ENCODE data around the gene KDM2A. TPM values are rescaled to one million over a fixed set of nuclear protein-coding genes. Genes with fewer than 3 reads are reported as not detected.

The KDM2A gene
- total RNA-seq, 1 experiment from 2014 or later, result 121 TPM

DNA sequence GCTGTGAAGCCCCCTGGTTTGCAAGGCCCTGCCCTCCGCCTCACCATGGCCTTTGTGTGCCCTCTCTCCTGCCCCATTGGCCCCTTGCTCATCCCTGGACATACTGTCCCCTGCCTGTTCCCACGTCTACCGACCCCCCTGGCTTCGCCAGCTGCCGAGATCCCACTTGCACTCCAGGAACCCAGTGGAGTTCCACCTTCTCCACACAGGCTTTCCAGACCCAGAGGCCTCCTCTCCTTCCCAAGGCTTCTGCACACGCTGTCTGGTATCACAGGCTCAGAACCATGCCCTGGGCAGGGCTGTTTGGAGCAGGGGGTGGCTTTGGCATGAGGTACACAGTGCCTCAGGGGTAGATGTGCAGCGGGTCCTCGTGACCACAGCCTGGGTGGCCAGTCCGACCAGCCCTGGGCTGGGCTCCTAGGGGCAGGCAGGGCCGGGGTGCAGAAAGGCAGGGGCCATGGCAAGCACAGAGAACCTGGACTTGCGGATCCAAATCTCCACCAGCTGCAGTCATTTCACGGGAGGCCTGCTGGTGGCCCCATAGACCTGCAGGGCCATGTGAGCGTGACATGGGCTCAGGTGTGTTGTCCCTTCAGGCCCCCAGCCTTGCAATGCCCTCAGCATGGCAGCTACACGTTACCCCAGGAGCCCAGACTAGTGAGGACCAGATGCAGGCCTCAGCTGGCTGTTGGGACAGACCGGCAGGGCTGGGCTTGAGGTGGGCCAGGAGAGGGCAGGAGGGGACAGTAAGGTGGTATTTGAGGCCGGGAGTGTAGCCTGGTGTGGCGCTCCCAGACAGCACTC lies 156.7 kb downstream of the KDM2A start:
- TF ChIP-seq EZH2 (IDR thresholded peaks at IDR 0.05; ENCODE audit: borderline replicate concordance, low read depth, low read length, poor library complexity, severe bottlenecking), result no peak
- TF ChIP-seq, protein P1, sequence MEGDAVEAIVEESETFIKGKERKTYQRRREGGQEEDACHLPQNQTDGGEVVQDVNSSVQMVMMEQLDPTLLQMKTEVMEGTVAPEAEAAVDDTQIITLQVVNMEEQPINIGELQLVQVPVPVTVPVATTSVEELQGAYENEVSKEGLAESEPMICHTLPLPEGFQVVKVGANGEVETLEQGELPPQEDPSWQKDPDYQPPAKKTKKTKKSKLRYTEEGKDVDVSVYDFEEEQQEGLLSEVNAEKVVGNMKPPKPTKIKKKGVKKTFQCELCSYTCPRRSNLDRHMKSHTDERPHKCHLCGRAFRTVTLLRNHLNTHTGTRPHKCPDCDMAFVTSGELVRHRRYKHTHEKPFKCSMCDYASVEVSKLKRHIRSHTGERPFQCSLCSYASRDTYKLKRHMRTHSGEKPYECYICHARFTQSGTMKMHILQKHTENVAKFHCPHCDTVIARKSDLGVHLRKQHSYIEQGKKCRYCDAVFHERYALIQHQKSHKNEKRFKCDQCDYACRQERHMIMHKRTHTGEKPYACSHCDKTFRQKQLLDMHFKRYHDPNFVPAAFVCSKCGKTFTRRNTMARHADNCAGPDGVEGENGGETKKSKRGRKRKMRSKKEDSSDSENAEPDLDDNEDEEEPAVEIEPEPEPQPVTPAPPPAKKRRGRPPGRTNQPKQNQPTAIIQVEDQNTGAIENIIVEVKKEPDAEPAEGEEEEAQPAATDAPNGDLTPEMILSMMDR (conservative IDR thresholded peaks at IDR 0.05; ENCODE audit: low read depth, low read length), result no peak

DNA sequence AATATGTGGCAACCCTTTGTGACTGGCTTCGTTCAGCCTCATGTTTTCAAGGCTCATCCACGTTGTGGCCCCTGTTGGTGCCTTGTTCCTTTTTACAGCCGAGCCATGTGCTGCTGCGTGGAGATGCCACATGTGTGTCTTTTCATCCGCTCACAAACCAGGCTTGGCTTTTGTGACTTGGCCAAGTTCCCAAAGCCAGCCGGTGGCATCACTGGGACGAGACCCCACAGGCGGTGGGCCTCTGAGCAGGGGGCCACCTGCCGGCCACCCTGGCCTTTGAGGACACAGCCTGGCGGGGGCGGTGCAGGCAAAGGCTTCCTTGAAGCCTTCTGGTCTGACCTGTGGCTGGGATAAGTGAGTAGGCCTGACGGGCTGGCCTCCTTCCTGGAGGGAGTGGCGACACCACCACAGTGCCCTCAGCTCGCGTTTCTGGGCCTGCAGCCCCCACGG lies 157.7 kb downstream of the KDM2A start:
- POLR2A ChIA-PET (ENCODE audit: low non-redundant PET), result interaction anchor here (1.2 kb wide), 1 partner anchor 12 kb away, joined by 3 read pairs; no protein-coding TSS in a partner anchor
- no peaks in the 10 kb centered on the region for H3K27me3 ChIP-seq (replicated peaks; ENCODE audit: insufficient read depth, low read depth, low read length, poor library complexity)
- TF ChIP-seq EZH2 (IDR thresholded peaks at IDR 0.05; ENCODE audit: borderline replicate concordance, low read depth, low read length, poor library complexity, severe bottlenecking), result no peak
- TF ChIP-seq, protein P1 (conservative IDR thresholded peaks at IDR 0.05; ENCODE audit: low read depth, low read length), result peak; percentile 32; the same call in 1 of the 2 replicates
- peaks cover 60% of the 10 kb centered on the region for H3K4me1 ChIP-seq (ENCODE audit: insufficient read depth, low read length, poor library complexity, severe bottlenecking)
- no peaks in the 10 kb centered on the region for H3K9me3 ChIP-seq (ENCODE audit: low read depth, low read length, poor library complexity, severe bottlenecking)
- CTCF ChIA-PET, result interaction anchor here (1.0 to 1.3 kb wide), 2 partner anchors 15 to 40 kb away, joined by 3 to 8 read pairs; no protein-coding TSS in a partner anchor
- peak overlapping the region; percentile 96 for H3K27ac ChIP-seq (ENCODE audit: low read depth, low read length, poor library complexity, severe bottlenecking)
- no TSS peak for BruUV-seq (replicated peaks)
- peak overlapping the region; percentile 13 for H3K4me3 ChIP-seq (ENCODE audit: low read depth, low read length, poor library complexity, severe bottlenecking)
- DNase-seq (ENCODE audit: low spot score), result peak; percentile 36
- intact Hi-C loops (cut with micrococcal nuclease; ENCODE audit: unreplicated experiment), result no loop called here
- peaks cover 42% of the 10 kb centered on the region for H3K36me3 ChIP-seq (ENCODE audit: insufficient read depth, low read length, poor library complexity, severe bottlenecking)

More for the DNA sequence above, 156.7 kb downstream of the KDM2A start:
- no peak for DNase-seq (ENCODE audit: low spot score)
- ChIA-PET POLR2A (ENCODE audit: low non-redundant PET) (no interaction called here), CTCF (interaction anchor here (0.5 kb wide), 1 partner anchor 13 kb away, joined by 6 read pairs; no protein-coding TSS in a partner anchor)
- Histone ChIP-seq H3K36me3 (ENCODE audit: insufficient read depth, low read length, poor library complexity, severe bottlenecking) (peaks cover 34% of the 10 kb centered on the region), H3K9me3 (ENCODE audit: low read depth, low read length, poor library complexity, severe bottlenecking) (no peaks in the 10 kb centered on the region), H3K27ac (ENCODE audit: low read depth, low read length, poor library complexity, severe bottlenecking) (peak overlapping the region; percentile 96), H3K4me3 (ENCODE audit: low read depth, low read length, poor library complexity, severe bottlenecking) (no peak overlapping the region), H3K27me3 (replicated peaks; ENCODE audit: insufficient read depth, low read depth, low read length, poor library complexity) (no peaks in the 10 kb centered on the region), H3K4me1 (ENCODE audit: insufficient read depth, low read length, poor library complexity, severe bottlenecking) (peaks cover 70% of the 10 kb centered on the region)
- intact Hi-C loops (cut with micrococcal nuclease; ENCODE audit: unreplicated experiment), result no loop called here
- no TSS peak for BruUV-seq (replicated peaks)

DNA sequence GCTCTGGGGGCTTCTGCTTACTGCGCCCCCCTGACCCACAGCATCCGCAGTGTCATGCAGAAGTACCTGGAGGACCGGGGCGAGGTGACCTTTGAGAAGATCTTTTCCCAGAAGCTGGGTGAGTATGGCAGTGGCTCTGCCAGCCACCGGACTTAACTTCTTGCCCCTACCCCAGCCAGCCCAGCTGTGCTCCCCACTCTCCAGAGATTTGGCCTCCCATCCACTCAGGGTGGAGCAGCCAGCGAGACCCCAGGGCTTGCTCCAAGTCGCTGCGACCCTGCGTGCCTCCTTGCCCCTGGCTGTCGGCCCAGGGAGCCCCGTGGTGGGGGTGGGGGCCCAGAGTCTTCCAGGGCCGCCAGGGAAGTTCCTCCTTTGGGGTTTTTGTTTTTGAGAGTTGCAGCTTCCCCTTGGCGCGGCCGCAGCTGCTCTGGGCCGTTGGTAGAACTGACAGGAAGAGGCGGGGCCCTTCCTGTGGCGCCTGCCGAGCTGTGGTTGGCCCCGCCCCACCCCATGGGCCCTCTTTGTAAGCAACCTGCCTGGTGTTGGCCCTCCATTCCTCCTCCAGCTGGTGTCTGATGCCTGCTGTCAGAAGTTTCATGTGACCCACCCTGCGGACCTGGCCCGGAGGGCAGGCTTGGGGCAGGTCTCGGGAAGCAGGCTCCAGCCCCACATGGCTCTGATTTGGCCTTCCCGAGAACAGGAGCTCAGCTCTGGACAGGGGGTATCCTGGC lies 158.3 kb downstream of the KDM2A start:
- Histone ChIP-seq H3K4me1 (ENCODE audit: insufficient read depth, low read length, poor library complexity, severe bottlenecking) (peaks cover 54% of the 10 kb centered on the region), H3K4me3 (ENCODE audit: low read depth, low read length, poor library complexity, severe bottlenecking) (peak overlapping the region; percentile 13), H3K27ac (ENCODE audit: low read depth, low read length, poor library complexity, severe bottlenecking) (peak overlapping the region; percentile 96), H3K36me3 (ENCODE audit: insufficient read depth, low read length, poor library complexity, severe bottlenecking) (peaks cover 45% of the 10 kb centered on the region), H3K9me3 (ENCODE audit: low read depth, low read length, poor library complexity, severe bottlenecking) (no peaks in the 10 kb centered on the region), H3K27me3 (replicated peaks; ENCODE audit: insufficient read depth, low read depth, low read length, poor library complexity) (no peaks in the 10 kb centered on the region)
- CTCF ChIA-PET, result interaction anchor here (1.0 to 1.3 kb wide), 2 partner anchors 16 to 39 kb away, joined by 3 to 8 read pairs; no protein-coding TSS in a partner anchor
- BruUV-seq (replicated peaks), result no TSS peak
- TF ChIP-seq, protein P1 (conservative IDR thresholded peaks at IDR 0.05; ENCODE audit: low read depth, low read length), result no peak
- intact Hi-C loops (cut with micrococcal nuclease; ENCODE audit: unreplicated experiment), result no loop called here
- peak; percentile 99 for DNase-seq (ENCODE audit: low spot score)
- POLR2A ChIA-PET (ENCODE audit: low non-redundant PET), result interaction anchor here (1.2 kb wide), 1 partner anchor 11 kb away, joined by 3 read pairs; no protein-coding TSS in a partner anchor
